ENCODE data around the gene TMEM179. TPM values are rescaled to one million over a fixed set of nuclear protein-coding genes. Genes with fewer than 3 reads are reported as not detected.

Gene TMEM179
- total RNA-seq, 4 donors from 2014 or later, result 0.66 to 0.84 (median 0.78) TPM; not detected in 1

DNA sequence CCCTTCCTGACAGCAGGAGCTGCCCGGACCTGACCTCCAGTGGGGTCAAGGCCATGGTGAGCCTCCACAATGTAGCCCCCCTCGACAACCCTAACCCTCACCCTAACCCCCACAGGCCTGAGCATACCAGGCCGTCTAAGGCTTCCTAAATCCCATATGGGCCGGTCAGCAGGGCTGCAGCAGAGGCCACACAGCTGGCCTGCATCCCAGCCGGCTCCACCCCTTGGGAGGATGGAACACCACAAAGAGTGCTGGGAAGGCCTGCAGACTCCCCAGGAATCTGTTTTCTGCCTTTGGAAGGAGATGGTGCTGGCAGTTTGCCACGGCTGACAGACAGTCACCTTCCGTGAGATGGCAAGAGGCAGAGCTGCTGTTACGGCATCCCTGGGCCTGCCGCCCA lies 2.8 kb downstream of the TMEM179 start:
- Histone ChIP-seq H3K27ac (no peak overlapping the region), H3K27me3 (peaks cover 0 to 73% of the 10 kb centered on the region in 2 donors), H3K9me3 (no peaks in the 10 kb centered on the region), H3K36me3 (no peaks in the 10 kb centered on the region), H3K4me3 (no peak overlapping the region), H3K4me1 (peaks cover 0 to 8% (median 0%) of the 10 kb centered on the region in 4 donors)
- DNase-seq (ENCODE audit: low spot score in 2 of 2), result no peak
- TF ChIP-seq POLR2A (IDR thresholded peaks at IDR 0.05) (no peak), CTCF (IDR thresholded peaks at IDR 0.05) (no peak), EP300 (IDR thresholded peaks at IDR 0.05) (no peak)
- WGBS, 2 donors, result 50 to 52% methylated on average over 5 to 9 of the region's 9 CpGs

DNA sequence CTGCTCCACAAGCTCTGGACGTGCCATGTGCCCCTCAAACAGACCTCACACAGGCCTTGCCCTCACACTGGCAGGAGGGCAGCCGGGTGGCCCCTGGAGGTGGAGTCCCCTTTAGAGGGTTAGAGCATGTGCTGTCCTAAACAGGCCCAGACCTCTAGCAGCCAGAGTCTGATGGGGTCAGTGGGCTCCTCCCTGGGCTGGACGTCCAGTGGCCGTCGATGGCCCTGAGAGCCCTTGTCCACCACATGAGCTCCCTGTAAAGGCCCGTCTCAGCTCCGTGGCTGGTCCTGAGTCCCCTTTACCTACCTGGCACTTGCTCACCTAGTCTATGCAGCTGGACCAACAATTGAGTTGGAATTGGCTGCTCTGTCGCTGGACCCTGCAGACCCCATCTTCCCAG lies 3.8 kb downstream of the TMEM179 start:
- no peak for TF ChIP-seq POLR2A (IDR thresholded peaks at IDR 0.05)
- no peak for TF ChIP-seq EP300 (IDR thresholded peaks at IDR 0.05)
- Histone ChIP-seq H3K36me3 (no peaks in the 10 kb centered on the region), H3K27me3 (peaks cover 0 to 63% of the 10 kb centered on the region in 2 donors), H3K27ac (no peak overlapping the region), H3K9me3 (no peaks in the 10 kb centered on the region), H3K4me3 (no peak overlapping the region), H3K4me1 (peaks cover 0 to 8% (median 0%) of the 10 kb centered on the region in 4 donors)
- 74 to 87% methylated on average over 8 of the region's 8 CpGs for WGBS, 2 donors
- DNase-seq (ENCODE audit: low spot score in 2 of 2), result no peak

- Histone ChIP-seq H3K4me1 (peaks cover 0 to 8% (median 0%) of the 10 kb centered on the region in 4 donors), H3K4me3 (no peak overlapping the region), H3K9me3 (no peaks in the 10 kb centered on the region), H3K27me3 (peaks cover 0 to 58% of the 10 kb centered on the region in 2 donors), H3K27ac (no peak overlapping the region), H3K36me3 (no peaks in the 10 kb centered on the region)
- WGBS, 2 donors, result 16 to 24% methylated on average over 13 to 14 of the region's 14 CpGs
- TF ChIP-seq EP300 (IDR thresholded peaks at IDR 0.05), result no peak
- TF ChIP-seq CTCF (IDR thresholded peaks at IDR 0.05), result no peak
- no peak for TF ChIP-seq POLR2A (IDR thresholded peaks at IDR 0.05)
- no peak for DNase-seq (ENCODE audit: low spot score in 2 of 2)
Measured at GRCh38 chr14:104600141-104600643, 4.4 kb downstream of the TMEM179 start.

- H3K9me3 ChIP-seq, result no peaks in the 10 kb centered on the region
- no peak for DNase-seq (ENCODE audit: low spot score in 2 of 2)
- H3K4me3 ChIP-seq, result no peak overlapping the region
- peaks cover 0 to 6% (median 0%) of the 10 kb centered on the region in 4 donors for H3K4me1 ChIP-seq
- no peak for TF ChIP-seq CTCF (IDR thresholded peaks at IDR 0.05)
- no peak for TF ChIP-seq POLR2A (IDR thresholded peaks at IDR 0.05)
- TF ChIP-seq EP300 (IDR thresholded peaks at IDR 0.05), result no peak
- WGBS, 2 donors, result 92 to 100% methylated on average over 4 to 7 of the region's 7 CpGs
- peaks cover 0 to 52% of the 10 kb centered on the region in 2 donors for H3K27me3 ChIP-seq
- H3K36me3 ChIP-seq, result no peaks in the 10 kb centered on the region
- H3K27ac ChIP-seq, result no peak overlapping the region
Measured at GRCh38 chr14:104599446-104599845, 5.1 kb downstream of the TMEM179 start.

DNA sequence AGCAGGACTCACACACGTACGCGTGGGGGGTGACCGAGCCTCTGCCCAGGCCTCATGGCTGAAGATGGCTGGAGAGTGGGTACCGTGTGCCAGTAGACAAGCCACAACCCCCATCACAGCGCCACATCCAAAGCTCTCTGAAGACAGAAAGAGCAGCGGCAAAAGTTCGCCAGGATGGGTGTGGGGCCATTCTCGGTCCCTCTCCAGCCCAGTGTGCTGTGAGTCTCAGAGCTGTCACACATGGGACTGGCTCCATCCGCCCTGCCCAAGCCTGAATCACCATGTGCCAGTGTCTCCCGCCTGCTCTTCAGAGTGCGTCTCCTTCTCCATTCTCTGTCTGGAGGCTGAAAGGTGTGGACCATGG lies 5.7 kb downstream of the TMEM179 start:
- peaks cover 0 to 47% of the 10 kb centered on the region in 2 donors for H3K27me3 ChIP-seq
- no peaks in the 10 kb centered on the region for H3K9me3 ChIP-seq
- TF ChIP-seq POLR2A (IDR thresholded peaks at IDR 0.05) (no peak), CTCF (IDR thresholded peaks at IDR 0.05) (no peak), EP300 (IDR thresholded peaks at IDR 0.05) (no peak)
- H3K36me3 ChIP-seq, result no peaks in the 10 kb centered on the region
- H3K27ac ChIP-seq, result no peak overlapping the region
- no peak for DNase-seq (ENCODE audit: low spot score in 2 of 2)
- WGBS, 2 donors, result 85 to 94% methylated on average over 12 of the region's 12 CpGs
- no peak overlapping the region for H3K4me3 ChIP-seq
- peaks cover 0 to 1% (median 0%) of the 10 kb centered on the region in 4 donors for H3K4me1 ChIP-seq
